Globus pallidus (tissue), 1 donor: ENCODE data around the gene COL18A1.
"Not testable (repeated sequence)": the region's sequence is repeated elsewhere in the genome, so short reads cannot be mapped to it uniquely, and the experiment has no call there.

ENCODE experiments used
- DNase-seq: peaks from one replicate; pipeline ENCODE4 v3.0.0-alpha.2; 2015; ENCODE audit warnings: low spot score

Gene COL18A1

GRCh38 chr21:45561241-45561640 lies 156.3 kb downstream of the COL18A1 start:
- not testable (repeated sequence) for DNase-seq

- DNase-seq = no peak
Observed at GRCh38 chr21:45562402-45562801, 157.4 kb downstream of the COL18A1 start.

- DNase-seq = no peak
Observed at GRCh38 chr21:45562965-45563364, 158.0 kb downstream of the COL18A1 start.
